HG02623 (cell line): ENCODE results near the gene ARL4A.
A peak's percentile ranks its signal among the peaks of the same experiment; 100 is the strongest.
"Not testable (repeated sequence)": the region's sequence is repeated elsewhere in the genome, so short reads cannot be mapped to it uniquely, and the experiment has no call there.

Experiments used
- ATAC-seq: cut with Tn5 transposase; IDR thresholded peaks from one replicate; pipeline ENCODE4 v1.9.1; 2021; ENCODE audit warnings: moderate library complexity; ENCODE audit not compliant: unreplicated experiment

Gene ARL4A

GRCh38 chr7:12686891-12687717 is at the start of gene ARL4A:
Gene ARL4A (plus strand): TSS chr7:12687633. CDS start chr7:12688255, 622 bp downstream.
- peak; percentile 82 for ATAC-seq

- peak; percentile 43 for ATAC-seq
These were observed 49.4 kb upstream of the ARL4A start for GRCh38 chr7:12637819-12638592.

GRCh38 chr7:12638851-12639456 is 48.5 kb upstream of the ARL4A start:
- ATAC-seq: peak; percentile 38

- ATAC-seq: no peak
These were observed 46.9 kb upstream of the ARL4A start for GRCh38 chr7:12640299-12641096.

GRCh38 chr7:12641196-12641595 is 46.2 kb upstream of the ARL4A start:
- no peak for ATAC-seq

- ATAC-seq: no peak
These were observed 44.9 kb upstream of the ARL4A start for GRCh38 chr7:12642508-12642907.

- no peak for ATAC-seq
These were observed 44.3 kb upstream of the ARL4A start for GRCh38 chr7:12643001-12643643.

- no peak for ATAC-seq
These were observed 43.8 kb upstream of the ARL4A start for GRCh38 chr7:12643644-12644043.

- not testable (repeated sequence) for ATAC-seq
These were observed 42.2 kb upstream of the ARL4A start for GRCh38 chr7:12645212-12645611.

GRCh38 chr7:12646139-12646538 is 41.3 kb upstream of the ARL4A start:
- no peak for ATAC-seq

GRCh38 chr7:12647364-12648219 is 39.8 kb upstream of the ARL4A start:
- ATAC-seq: no peak

- no peak for ATAC-seq
These were observed 38.6 kb upstream of the ARL4A start for GRCh38 chr7:12648704-12649261.

- ATAC-seq: no peak
These were observed 38.1 kb upstream of the ARL4A start for GRCh38 chr7:12649348-12649747.

GRCh38 chr7:12650080-12650479 is 37.4 kb upstream of the ARL4A start:
- ATAC-seq: no peak

- no peak for ATAC-seq
These were observed 34.3 kb upstream of the ARL4A start for GRCh38 chr7:12653110-12653509.

- ATAC-seq: no peak
These were observed 33.9 kb upstream of the ARL4A start for GRCh38 chr7:12653518-12653917.

- ATAC-seq: no peak
These were observed 32.3 kb upstream of the ARL4A start for GRCh38 chr7:12655161-12655560.

GRCh38 chr7:12660423-12660822 is 27.0 kb upstream of the ARL4A start:
- ATAC-seq: not testable (repeated sequence)

GRCh38 chr7:12660986-12661385 is 26.4 kb upstream of the ARL4A start:
- ATAC-seq: not testable (repeated sequence)
